ENCODE measurements around the gene EEPD1. TPM values are rescaled to one million over a fixed set of nuclear protein-coding genes. Genes with fewer than 3 reads are reported as not detected.
A peak's percentile ranks its signal among the peaks of the same experiment; 100 is the strongest.

Gene EEPD1
- total RNA-seq, 1 donor from 2014 or later: 9.9 TPM

DNA sequence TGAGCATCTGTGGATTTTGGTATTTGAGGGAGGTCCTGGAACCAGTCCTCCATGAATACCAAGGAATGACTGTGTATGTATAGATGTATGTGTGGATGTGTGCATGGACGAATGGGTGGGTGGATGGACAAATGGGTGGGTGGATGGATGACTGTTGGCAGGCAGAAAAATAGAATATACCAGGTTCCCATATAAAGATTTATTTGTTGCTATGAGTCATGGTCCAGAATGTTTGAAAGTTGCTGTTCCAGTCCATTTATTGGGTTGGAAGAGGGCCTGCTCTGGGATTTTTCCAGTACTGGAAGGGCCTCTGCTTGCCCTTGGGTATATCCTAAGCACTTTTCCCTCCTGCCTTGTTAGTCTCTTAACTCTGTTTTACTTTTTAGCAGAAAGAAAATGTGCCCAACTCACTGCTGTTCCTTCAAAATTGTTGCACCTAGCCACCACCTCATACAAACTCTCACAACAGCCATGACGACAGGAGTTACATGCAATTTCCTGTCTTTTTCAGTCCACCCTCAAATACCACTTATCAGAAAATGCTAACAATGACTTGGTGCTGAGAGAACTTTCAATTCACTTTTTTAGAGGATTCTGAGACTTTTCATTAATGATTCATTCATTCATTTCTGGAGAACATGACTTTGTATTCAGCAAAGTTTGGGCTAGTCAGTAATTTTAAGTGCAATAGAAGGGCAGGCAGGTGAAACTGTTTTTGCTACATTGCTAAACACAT lies 108.1 kb downstream of the EEPD1 start:
- no peak for TF ChIP-seq CTCF (IDR thresholded peaks at IDR 0.05)
- Histone ChIP-seq H3K9me3 (no peaks in the 10 kb centered on the region), H3K27me3 (no peaks in the 10 kb centered on the region), H3K4me1 (peaks cover 45% of the 10 kb centered on the region), H3K36me3 (no peaks in the 10 kb centered on the region), H3K4me3 (no peak overlapping the region), H3K27ac (no peak overlapping the region)
- ATAC-seq (no peak), DNase-seq (no peak)
- intact Hi-C loops (cut with DNase I): no loop called here

DNA sequence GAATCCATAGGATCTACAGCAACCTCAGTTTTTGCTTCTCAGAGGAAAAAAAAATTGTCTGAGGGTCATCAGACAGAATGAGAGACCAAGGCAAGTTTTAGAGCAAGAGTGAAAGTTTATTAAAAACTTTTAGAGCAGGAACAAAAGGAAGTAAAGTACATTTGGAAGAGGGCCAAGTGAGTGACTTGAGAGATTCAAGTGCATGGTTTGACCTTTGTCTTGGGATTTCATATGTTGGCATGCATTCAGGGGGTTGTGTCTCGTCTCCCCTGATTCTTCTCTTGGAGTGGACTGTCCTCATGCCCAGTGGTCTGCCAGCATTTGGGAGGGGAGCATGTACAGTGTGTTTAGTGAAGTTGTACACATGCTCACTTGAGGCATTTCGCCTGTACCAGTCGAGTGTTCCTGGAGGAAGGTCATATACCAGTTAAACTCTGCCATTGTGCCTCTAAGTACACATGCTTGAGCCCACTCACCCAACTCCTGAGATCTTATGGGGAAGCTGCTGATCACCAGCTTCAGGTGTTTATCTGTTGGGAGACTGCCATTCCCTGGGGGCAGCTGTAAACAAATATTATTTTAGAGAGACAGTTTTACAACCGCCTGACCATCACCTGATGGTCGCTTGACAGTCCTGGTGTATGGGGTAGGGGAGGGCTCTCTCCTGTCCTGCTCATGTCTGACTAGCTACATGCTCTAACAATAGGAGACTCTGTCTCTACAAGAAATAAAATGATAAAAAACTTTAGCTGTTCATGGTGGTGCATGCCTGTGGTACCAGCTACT lies 109.4 kb downstream of the EEPD1 start:
- DNase-seq (no peak), ATAC-seq (no peak)
- no peaks in the 10 kb centered on the region for H3K27me3 ChIP-seq
- peaks cover 46% of the 10 kb centered on the region for H3K4me1 ChIP-seq
- H3K27ac ChIP-seq: peak overlapping the region; percentile 33
- intact Hi-C loops (cut with DNase I): no loop called here
- H3K36me3 ChIP-seq: no peaks in the 10 kb centered on the region
- no peak for TF ChIP-seq CTCF (IDR thresholded peaks at IDR 0.05)
- H3K4me3 ChIP-seq: no peak overlapping the region
- no peaks in the 10 kb centered on the region for H3K9me3 ChIP-seq

GRCh38 chr7:36263095-36263484 lies 110.0 kb downstream of the EEPD1 start:
- no peak overlapping the region for H3K4me3 ChIP-seq
- H3K27me3 ChIP-seq: no peaks in the 10 kb centered on the region
- peak overlapping the region; percentile 33 for H3K27ac ChIP-seq
- H3K9me3 ChIP-seq: no peaks in the 10 kb centered on the region
- TF ChIP-seq CTCF (IDR thresholded peaks at IDR 0.05): no peak
- intact Hi-C loops (cut with DNase I): no loop called here
- H3K36me3 ChIP-seq: no peaks in the 10 kb centered on the region
- peaks cover 44% of the 10 kb centered on the region for H3K4me1 ChIP-seq
- ATAC-seq: no peak
- DNase-seq: no peak

DNA sequence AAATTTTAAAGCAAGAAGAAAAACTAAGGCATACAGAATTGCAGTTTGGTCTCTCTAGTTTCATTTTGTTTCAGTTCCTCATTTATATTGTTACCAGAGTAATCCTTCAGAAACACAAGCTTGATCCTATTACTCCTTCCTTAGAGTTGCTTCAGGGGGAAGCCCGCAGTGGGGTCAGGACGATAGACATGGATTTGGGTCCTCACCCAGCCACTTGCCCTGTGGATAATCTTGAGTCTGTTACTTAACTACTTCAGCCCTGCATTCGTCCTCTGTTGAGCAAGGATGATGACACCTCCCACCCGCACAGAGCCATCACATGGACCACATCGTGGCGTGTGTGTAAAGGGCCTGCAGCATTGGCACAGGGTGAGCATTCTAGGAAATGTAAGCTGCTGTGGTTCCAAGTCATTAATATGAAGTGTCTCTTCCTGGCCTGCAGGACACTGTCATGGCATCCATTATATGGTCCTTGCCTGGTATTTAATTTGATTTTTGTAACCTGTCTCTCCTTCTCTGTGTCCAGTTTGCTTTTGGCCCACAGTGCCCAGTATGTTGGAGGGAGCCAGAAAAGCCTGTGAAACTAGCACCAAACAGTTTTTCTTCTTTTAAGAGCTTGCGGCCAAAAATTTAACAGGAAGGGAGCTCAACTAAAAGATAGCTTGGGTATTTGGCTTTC lies 111.2 kb downstream of the EEPD1 start:
- no peaks in the 10 kb centered on the region for H3K36me3 ChIP-seq
- DNase-seq: peak; percentile 74
- peak overlapping the region; percentile 47 for H3K27ac ChIP-seq
- H3K4me3 ChIP-seq: no peak overlapping the region
- TF ChIP-seq CTCF (IDR thresholded peaks at IDR 0.05): no peak
- ATAC-seq: peak; percentile 81
- H3K27me3 ChIP-seq: no peaks in the 10 kb centered on the region
- H3K9me3 ChIP-seq: no peaks in the 10 kb centered on the region
- peaks cover 41% of the 10 kb centered on the region for H3K4me1 ChIP-seq
- intact Hi-C loops (cut with DNase I): no loop called here

GRCh38 chr7:36264913-36265516 lies 112.0 kb downstream of the EEPD1 start:
- Histone ChIP-seq H3K4me3 (no peak overlapping the region), H3K27ac (peak overlapping the region; percentile 47), H3K27me3 (no peaks in the 10 kb centered on the region), H3K36me3 (no peaks in the 10 kb centered on the region), H3K4me1 (peaks cover 41% of the 10 kb centered on the region), H3K9me3 (no peaks in the 10 kb centered on the region)
- no peak for TF ChIP-seq CTCF (IDR thresholded peaks at IDR 0.05)
- intact Hi-C loops (cut with DNase I): no loop called here
- no peak for ATAC-seq
- no peak for DNase-seq

All from upper lobe of right lung (tissue), 1 donor.